HepG2 (cell line): ENCODE measurements around the gene PNLIPRP1. TPM values are rescaled to one million over a fixed set of nuclear protein-coding genes. Genes with fewer than 3 reads are reported as not detected.

Source experiments
- ATAC-seq: fragments of 200-7000 bp; cut with Tn5 transposase; 3 replicates; pipeline ENCODE4 v1.9.1; 2020; ENCODE audit warnings: mild to moderate bottlenecking, moderate library complexity
- BruUV-seq: library from RNA; stranded (reverse); fragments of 400-500 nt; replicated peaks from 2 replicates; lab custom pipeline; 2021; lab: Mats Ljungman, UMichigan
- CTCF ChIA-PET: fragments of 300-600 bp; formaldehyde crosslinking; extraction: SDS; loops from one replicate; lab custom pipeline; 2021; ENCODE audit warnings: low total read pairs, inconsistent platforms, low intra/inter-chr PET ratio; lab: Yijun Ruan, JAX
- POLR2A ChIA-PET: fragments of 350-600 bp; sonication (Branson Sonifier 250); formaldehyde crosslinking; loops from one replicate; lab custom pipeline; 2020; ENCODE audit warnings: antibody characterized with exemption, inconsistent platforms; lab: Yijun Ruan, JAX
- DNase-seq: peaks from one replicate; pipeline ENCODE4 v3.0.0-alpha.2; 2015; ENCODE audit warnings: low spot score
- FAIRE-seq: peaks from 3 replicates; lab custom pipeline; 2011; peaks lifted over from hg19 to GRCh38; lab: Jason Lieb, UNC
- H2AFZ ChIP-seq: one replicate; pipeline ENCODE4 v1.6.1; 2011; ENCODE audit warnings: low read length, inconsistent platforms
- H3K27ac ChIP-seq: fragments of 300-600 bp; 3 replicates; pipeline ENCODE4 v1.8.0; 2011; ENCODE audit warnings: mixed run types, mild to moderate bottlenecking, mixed read lengths, low read length, inconsistent platforms; ENCODE audit not compliant: insufficient read depth; ENCODE audit errors: extremely low read length
- H3K27me3 ChIP-seq, 2 experiments: fragments of 200-600 bp in 1 of 2; 2 replicates in 1 of 2; 3 replicates in 1 of 2; pipeline versions ENCODE4 v1.6.0 to v1.8.0; 2011; ENCODE audit warnings: low read length in 2 of 2, mild to moderate bottlenecking in 2 of 2, moderate library complexity in 2 of 2, inconsistent platforms in 1 of 2; ENCODE audit not compliant: insufficient read depth in 2 of 2, control insufficient read depth in 1 of 2
- H3K36me3 ChIP-seq, 2 experiments: fragments of 200-600 bp in 1 of 2; replicated peaks in 1 of 2; 2 replicates in 1 of 2; 3 replicates in 1 of 2; pipeline versions ENCODE4 v1.5.1 to v1.8.0; 2011; ENCODE audit warnings: low read length in 2 of 2, inconsistent platforms in 1 of 2; ENCODE audit not compliant: insufficient read depth in 2 of 2, control insufficient read depth in 1 of 2
- H3K4me1 ChIP-seq: 2 replicates; pipeline ENCODE4 v1.5.1; 2012; ENCODE audit warnings: low read length, inconsistent platforms; ENCODE audit not compliant: insufficient read depth
- H3K4me2 ChIP-seq: 2 replicates; pipeline ENCODE4 v1.6.0; 2011; ENCODE audit warnings: low read depth, low read length, inconsistent platforms
- H3K4me3 ChIP-seq, 3 experiments: fragments of 200-600 bp in 1 of 3; sonication (generic), shearing (Covaris generic) in 1 of 3; replicated peaks in 1 of 3; 2 replicates each; pipeline ENCODE4 v1.5.1; 2011 to 2016; ENCODE audit warnings: low read length in 3 of 3, inconsistent platforms in 2 of 3, low read depth in 2 of 3, mild to moderate bottlenecking in 2 of 3, control low read depth in 1 of 3, mixed read lengths in 1 of 3; ENCODE audit not compliant: insufficient read depth in 1 of 3
- H3K79me2 ChIP-seq: one replicate; pipeline ENCODE4 v1.6.1; 2011; ENCODE audit warnings: low read length, inconsistent platforms; ENCODE audit not compliant: insufficient read depth
- H3K9ac ChIP-seq: 2 replicates; pipeline ENCODE4 v1.6.0; 2011; ENCODE audit warnings: mild to moderate bottlenecking, low read depth, low read length, inconsistent platforms; ENCODE audit not compliant: insufficient read depth
- H3K9me3 ChIP-seq: 2 replicates; pipeline ENCODE4 v1.5.1; 2012; ENCODE audit warnings: mild to moderate bottlenecking, low read length
- H4K20me1 ChIP-seq: 2 replicates; pipeline ENCODE4 v1.6.0; 2011; ENCODE audit warnings: inconsistent platforms, mild to moderate bottlenecking, low read length, moderate library complexity; ENCODE audit not compliant: insufficient read depth
- CEBPB ChIP-seq: IDR thresholded peaks from 2 replicates; pipeline ENCODE4 v1.6.1; 2011; ENCODE audit warnings: low read depth, low read length, improper control_type of control experiment, borderline replicate concordance
- HNRNPK ChIP-seq: fragments of 200-400 bp; formaldehyde crosslinking; IDR thresholded peaks from 2 replicates; pipeline ENCODE4 v1.6.1; 2018; ENCODE audit warnings: low read length, low read depth, moderate library complexity, mild to moderate bottlenecking; ENCODE audit not compliant: poor library complexity, severe bottlenecking
- SCMH1 ChIP-seq: sonication (generic); formaldehyde crosslinking; IDR thresholded peaks from 2 replicates; pipeline ENCODE4 v1.9.0; 2021; ENCODE audit warnings: missing genetic modification reagents, mild to moderate bottlenecking, borderline replicate concordance
- ZNF790 ChIP-seq: sonication (generic); formaldehyde crosslinking; IDR thresholded peaks from 2 replicates; pipeline ENCODE4 v1.8.0; 2022; ENCODE audit warnings: missing genetic modification reagents, mild to moderate bottlenecking, borderline replicate concordance
- WGBS: methylation state at CpG from one replicate; pipeline ENCODE4 v1.1.6; 2017; ENCODE audit warnings: low lambda C conversion rate; 5-methylcytosine and 5-hydroxymethylcytosine counted together
- in situ Hi-C: cut with HindIII; loops from 2 replicates; pipeline ENCODE4 v1.10.0; 2017; ENCODE audit warnings: low pct_unique_long_range_greater_than_20kb; ENCODE audit not compliant: extremely low pct_ligation_motif_present
- intact Hi-C: fragments of 100-400 bp; cut with micrococcal nuclease; formaldehyde crosslinking; loops from one replicate; pipeline ENCODE4 v1.10.0; 2022; ENCODE audit not compliant: unreplicated experiment
- polyA plus RNA-seq, 8 experiments: library from polyadenylated mRNA; depleted of rRNA in 3 of 8; stranded (reverse) in 7 of 8; unstranded in 1 of 8; fragments of >200 nt; fragmentation: Illumina TruSeq in 4 of 8; extraction: Trizol in 4 of 8; gene quantifications; 2 replicates each; pipeline versions ENCODE4 v1.2.1 to v1.2.3, GENCODE V29; 2011 to 2016; ENCODE audit warnings: low read depth in 4 of 8, missing spikeins in 1 of 8, mixed read lengths in 1 of 8; ENCODE audit not compliant: insufficient read depth in 1 of 8
- total RNA-seq, 5 experiments: library from RNA; depleted of rRNA; stranded (reverse); fragments of >200 nt; fragmentation: Illumina TruSeq; extraction: Trizol; gene quantifications; 2 replicates each; pipeline ENCODE4 v1.2.3, GENCODE V29; 2016; ENCODE audit warnings: low read depth in 1 of 5
- TF ChIP-seq, protein P1 (sequence below): sonication (generic); formaldehyde crosslinking; IDR thresholded peaks from 2 replicates; pipeline ENCODE4 v1.5.0; 2020; ENCODE audit warnings: mild to moderate bottlenecking, missing genetic modification reagents, borderline replicate concordance

PNLIPRP1 gene
- total and polyA plus RNA-seq, 2 of the 13 experiments (the other 11 are each of a cell fraction or from before 2014, with no cell fraction given) = not detected

GRCh38 chr10:116566932-116567331 is 23.8 kb upstream of the PNLIPRP1 start:
- H3K4me1 ChIP-seq = no peaks in the 10 kb centered on the region
- BruUV-seq = no TSS peak
- no peaks in the 10 kb centered on the region for H3K9me3 ChIP-seq
- ATAC-seq (no peak), DNase-seq (no peak), FAIRE-seq (no peak)
- no peak overlapping the region for H3K4me3 ChIP-seq
- intact Hi-C loops (no loop called here), in situ Hi-C loops (no loop called here)
- peak; percentile 58 for TF ChIP-seq HNRNPK
- TF ChIP-seq SCMH1 = no peak
- TF ChIP-seq, protein P1, sequence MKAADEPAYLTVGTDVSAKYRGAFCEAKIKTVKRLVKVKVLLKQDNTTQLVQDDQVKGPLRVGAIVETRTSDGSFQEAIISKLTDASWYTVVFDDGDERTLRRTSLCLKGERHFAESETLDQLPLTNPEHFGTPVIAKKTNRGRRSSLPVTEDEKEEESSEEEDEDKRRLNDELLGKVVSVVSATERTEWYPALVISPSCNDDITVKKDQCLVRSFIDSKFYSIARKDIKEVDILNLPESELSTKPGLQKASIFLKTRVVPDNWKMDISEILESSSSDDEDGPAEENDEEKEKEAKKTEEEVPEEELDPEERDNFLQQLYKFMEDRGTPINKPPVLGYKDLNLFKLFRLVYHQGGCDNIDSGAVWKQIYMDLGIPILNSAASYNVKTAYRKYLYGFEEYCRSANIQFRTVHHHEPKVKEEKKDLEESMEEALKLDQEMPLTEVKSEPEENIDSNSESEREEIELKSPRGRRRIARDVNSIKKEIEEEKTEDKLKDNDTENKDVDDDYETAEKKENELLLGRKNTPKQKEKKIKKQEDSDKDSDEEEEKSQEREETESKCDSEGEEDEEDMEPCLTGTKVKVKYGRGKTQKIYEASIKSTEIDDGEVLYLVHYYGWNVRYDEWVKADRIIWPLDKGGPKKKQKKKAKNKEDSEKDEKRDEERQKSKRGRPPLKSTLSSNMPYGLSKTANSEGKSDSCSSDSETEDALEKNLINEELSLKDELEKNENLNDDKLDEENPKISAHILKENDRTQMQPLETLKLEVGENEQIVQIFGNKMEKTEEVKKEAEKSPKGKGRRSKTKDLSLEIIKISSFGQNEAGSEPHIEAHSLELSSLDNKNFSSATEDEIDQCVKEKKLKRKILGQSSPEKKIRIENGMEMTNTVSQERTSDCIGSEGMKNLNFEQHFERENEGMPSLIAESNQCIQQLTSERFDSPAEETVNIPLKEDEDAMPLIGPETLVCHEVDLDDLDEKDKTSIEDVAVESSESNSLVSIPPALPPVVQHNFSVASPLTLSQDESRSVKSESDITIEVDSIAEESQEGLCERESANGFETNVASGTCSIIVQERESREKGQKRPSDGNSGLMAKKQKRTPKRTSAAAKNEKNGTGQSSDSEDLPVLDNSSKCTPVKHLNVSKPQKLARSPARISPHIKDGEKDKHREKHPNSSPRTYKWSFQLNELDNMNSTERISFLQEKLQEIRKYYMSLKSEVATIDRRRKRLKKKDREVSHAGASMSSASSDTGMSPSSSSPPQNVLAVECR (CRISPR knock-in tag) = no peak
- ChIA-PET POLR2A (no interaction called here), CTCF (no interaction called here)
- no peak overlapping the region for H3K4me2 ChIP-seq
- no peaks in the 10 kb centered on the region for H3K27me3 ChIP-seq
- no peak overlapping the region for H3K27ac ChIP-seq
- H3K9ac ChIP-seq = no peak overlapping the region
- H2AFZ ChIP-seq = no peak overlapping the region
- no peaks in the 10 kb centered on the region for H4K20me1 ChIP-seq
- H3K36me3 ChIP-seq = no peaks in the 10 kb centered on the region
- no peaks in the 10 kb centered on the region for H3K79me2 ChIP-seq

DNA sequence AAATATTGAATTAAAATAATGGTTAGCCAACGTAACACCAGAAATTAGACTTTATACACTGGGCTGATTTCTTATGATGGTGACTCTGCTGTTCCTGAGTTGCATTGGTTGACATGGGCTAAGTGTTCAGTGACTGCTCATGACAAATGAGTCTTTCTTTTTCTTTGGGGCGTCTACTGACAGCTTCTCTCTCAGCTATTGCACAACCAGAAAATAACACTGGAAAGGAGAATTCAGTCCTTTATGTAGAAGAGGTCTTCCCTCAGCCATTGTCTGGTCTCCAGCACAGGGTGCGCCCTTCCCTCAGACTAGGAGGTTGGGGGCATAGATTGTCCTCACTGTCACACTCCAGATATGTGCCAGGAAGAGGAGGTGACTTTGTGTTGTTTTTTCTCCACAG is 23.4 kb upstream of the PNLIPRP1 start:
- Histone ChIP-seq H3K27me3 (no peaks in the 10 kb centered on the region), H3K4me1 (no peaks in the 10 kb centered on the region), H3K9me3 (no peaks in the 10 kb centered on the region), H3K27ac (no peak overlapping the region), H3K9ac (no peak overlapping the region), H4K20me1 (no peaks in the 10 kb centered on the region), H2AFZ (no peak overlapping the region), H3K79me2 (no peaks in the 10 kb centered on the region), H3K4me2 (no peak overlapping the region), H3K4me3 (no peak overlapping the region), H3K36me3 (no peaks in the 10 kb centered on the region)
- intact Hi-C loops = no loop called here
- ATAC-seq (no peak), DNase-seq (no peak), FAIRE-seq (no peak)
- POLR2A ChIA-PET = no interaction called here
- BruUV-seq = no TSS peak
- in situ Hi-C loops = no loop called here
- TF ChIP-seq CEBPB = peak; percentile 55
- no peak for TF ChIP-seq ZNF790 (CRISPR knock-in tag)
- CTCF ChIA-PET = no interaction called here
- 8% methylated on average over 3 of the region's 3 CpGs for WGBS
